ENCODE measurements around the gene GOLGA6L25. TPM values are rescaled to one million over a fixed set of nuclear protein-coding genes. Genes with fewer than 3 reads are reported as not detected.
"Not testable (repeated sequence)": the region's sequence is repeated elsewhere in the genome, so short reads cannot be mapped to it uniquely, and the experiment has no call there.

GOLGA6L25 gene
- total RNA-seq, 1 donor from 2014 or later = not detected

DNA sequence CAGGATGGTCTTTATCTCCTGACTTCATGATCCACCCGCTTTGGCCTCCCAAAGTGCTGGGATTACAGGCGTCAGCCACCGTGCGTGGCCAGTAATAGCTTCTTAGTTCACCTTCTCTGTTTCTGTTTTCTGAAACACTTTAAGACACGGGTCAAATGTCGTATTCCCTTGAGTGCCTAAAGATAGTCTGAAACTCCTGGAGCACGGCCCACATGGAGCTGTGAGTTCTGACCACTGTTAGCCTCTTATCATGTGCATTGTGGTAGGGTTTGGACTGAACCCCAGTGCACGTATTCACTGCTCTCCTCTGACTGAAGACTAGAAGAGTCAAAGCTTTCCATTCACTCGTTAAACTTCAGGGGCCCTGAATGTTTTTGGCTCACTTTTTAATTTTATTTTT, 48.8 kb downstream of the GOLGA6L25 start:
- DNase-seq (ENCODE audit: low spot score); H3K27ac Mint-ChIP-seq; H3K4me3 Mint-ChIP-seq; H3K4me1 Mint-ChIP-seq (ENCODE audit: low read depth); H3K27me3 Mint-ChIP-seq (ENCODE audit: insufficient read depth); intact Hi-C loops (cut with micrococcal nuclease); H3K9me3 Mint-ChIP-seq; H3K36me3 Mint-ChIP-seq (ENCODE audit: low read depth): not testable (repeated sequence)

Other genes starting within 250 kb of the GOLGA6L25 start
- gene HERC2, start 231.4 kb upstream of the GOLGA6L25 start, total RNA-seq = 41.3 and 47.7 TPM in 2 replicates
- not detected in 2 replicates for gene GOLGA6L24, start 195.5 kb upstream of the GOLGA6L25 start, total RNA-seq
- gene GOLGA8F, start 174.9 kb upstream of the GOLGA6L25 start, total RNA-seq = not detected in 2 replicates
- gene GOLGA8G, start 20.6 kb upstream of the GOLGA6L25 start, total RNA-seq = not detected in 2 replicates
- 1.1 and 1.5 TPM in 2 replicates for gene GOLGA8M, start 158.9 kb downstream of the GOLGA6L25 start, total RNA-seq

Data from activated T-helper 1 cell treated with anti-CD3 and anti-CD28 coated beads, Interleukin-12 subunit alpha, Interleukin-12 subunit beta, Interleukin-2, Interleukin-4 antibody, amounts not matched to agents 30 ng/mL and 10 ng/mL and 1 ng/mL, durations not matched to agents 14 hours and 24 hours and 36 hours (primary cell).